NCI-H187 treated with DMSO at 0.1 percent for 48 hours (cell line): Measurements from ENCODE around the gene NPAS1.

Experiments
- DNase-seq: peaks from one replicate; lab custom pipeline; 2025; lab: John Stamatoyannopoulos, UW

The NPAS1 gene

GRCh38 chr19:47020992-47021496 is 1.4 kb downstream of the NPAS1 start:
- no peak for DNase-seq

DNA sequence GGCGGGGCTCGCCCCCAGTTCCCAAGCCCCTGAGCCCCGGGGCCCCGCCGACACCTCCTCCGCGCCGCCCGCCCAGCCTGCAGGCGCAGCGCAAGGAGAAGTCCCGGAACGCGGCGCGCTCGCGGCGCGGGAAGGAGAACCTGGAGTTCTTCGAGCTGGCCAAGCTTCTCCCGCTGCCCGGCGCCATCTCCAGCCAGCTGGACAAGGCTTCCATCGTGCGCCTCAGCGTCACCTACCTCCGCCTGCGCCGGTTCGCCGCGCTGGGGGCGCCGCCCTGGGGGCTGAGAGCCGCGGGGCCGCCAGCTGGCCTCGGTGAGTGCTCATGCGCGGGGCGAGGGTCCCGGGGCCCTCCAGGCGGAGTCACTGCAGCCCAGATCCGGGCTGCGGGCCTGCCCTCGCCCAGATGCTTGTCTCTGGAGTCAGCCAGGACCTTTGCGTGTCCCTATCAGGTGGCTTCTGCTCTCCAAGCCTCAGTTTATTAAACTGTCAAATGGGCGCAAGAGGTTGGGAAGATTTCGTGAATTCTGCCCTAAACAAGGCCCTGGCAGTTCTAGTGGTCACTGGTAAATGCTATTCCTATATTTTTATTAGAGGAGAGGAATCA is 2.0 kb downstream of the NPAS1 start:
- DNase-seq = no peak

GRCh38 chr19:47022140-47022536 is 2.5 kb downstream of the NPAS1 start:
- DNase-seq = no peak

DNA sequence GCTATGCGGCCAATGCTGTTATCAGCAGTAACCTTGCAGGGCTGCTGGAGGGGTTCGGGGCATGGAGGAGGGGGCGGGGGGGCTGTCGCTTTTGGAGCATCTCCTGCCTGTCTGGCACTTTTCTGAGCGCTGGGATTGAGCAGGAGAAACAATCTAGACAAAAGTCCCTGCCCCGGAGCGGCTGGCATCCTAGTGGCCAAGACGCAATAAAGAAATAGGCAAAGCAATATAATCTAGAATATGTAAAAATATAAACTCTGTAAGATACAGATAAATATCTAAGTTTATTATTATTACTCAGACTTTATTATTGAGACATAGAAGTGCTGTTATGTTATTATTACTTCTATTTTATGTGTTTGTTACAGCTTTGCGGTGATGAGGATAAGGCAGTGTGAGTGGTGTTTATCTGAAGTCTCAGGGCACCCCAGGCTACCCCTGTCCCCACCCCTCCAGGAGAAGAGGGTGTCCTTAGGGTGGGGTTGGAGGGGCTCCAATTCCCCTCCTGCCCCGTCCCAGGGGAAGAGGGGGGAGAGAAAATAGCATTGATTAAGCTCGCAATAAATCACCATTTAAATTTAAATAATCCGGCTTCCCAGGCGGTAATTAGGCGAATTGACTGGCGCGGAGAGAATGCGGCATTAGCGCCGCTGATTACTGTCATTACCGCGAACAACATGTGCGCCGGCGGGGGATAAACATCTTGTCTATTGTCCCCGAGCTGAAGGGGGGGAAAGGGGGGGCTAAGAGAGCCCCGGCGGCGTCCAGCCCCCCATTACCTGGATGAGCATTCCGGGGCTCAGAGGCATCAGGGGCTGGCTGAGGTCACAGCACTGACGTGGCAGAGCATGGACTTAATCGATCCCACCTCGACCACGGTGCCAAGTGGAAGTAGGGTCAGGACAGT is 3.2 kb downstream of the NPAS1 start:
- no peak for DNase-seq

GRCh38 chr19:47023448-47023794 is 3.8 kb downstream of the NPAS1 start:
- no peak for DNase-seq

GRCh38 chr19:47024502-47024901 is 4.9 kb downstream of the NPAS1 start:
- no peak for DNase-seq

- no peak for DNase-seq
Measured at GRCh38 chr19:47026156-47026555, 6.5 kb downstream of the NPAS1 start.

GRCh38 chr19:47026889-47027288 is 7.3 kb downstream of the NPAS1 start:
- DNase-seq = no peak

- no peak for DNase-seq
Measured at GRCh38 chr19:47027586-47028088, 8.0 kb downstream of the NPAS1 start.

DNA sequence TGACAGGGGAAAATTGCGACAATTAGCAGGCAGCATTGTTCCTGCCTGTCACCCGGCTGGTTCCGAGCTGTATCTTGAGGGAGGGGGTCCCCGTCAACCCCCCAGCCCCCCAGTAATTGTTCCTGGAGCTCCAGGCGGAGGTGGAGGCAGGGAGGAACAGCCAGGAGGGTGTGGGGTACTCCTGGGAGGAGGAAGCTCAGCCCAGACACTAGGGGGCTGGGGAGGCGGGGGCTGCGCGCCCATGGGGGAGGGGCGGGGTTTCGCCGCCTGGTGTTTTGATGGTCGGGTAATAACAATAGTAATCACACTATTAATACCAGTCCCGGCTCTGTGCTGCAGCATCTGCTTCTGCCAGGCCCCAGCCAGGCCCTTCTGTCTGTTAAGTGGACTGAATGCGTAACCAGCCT is 8.6 kb downstream of the NPAS1 start:
- DNase-seq = no peak

- no peak for DNase-seq
Measured at GRCh38 chr19:47032171-47032811, 12.7 kb downstream of the NPAS1 start.

DNA sequence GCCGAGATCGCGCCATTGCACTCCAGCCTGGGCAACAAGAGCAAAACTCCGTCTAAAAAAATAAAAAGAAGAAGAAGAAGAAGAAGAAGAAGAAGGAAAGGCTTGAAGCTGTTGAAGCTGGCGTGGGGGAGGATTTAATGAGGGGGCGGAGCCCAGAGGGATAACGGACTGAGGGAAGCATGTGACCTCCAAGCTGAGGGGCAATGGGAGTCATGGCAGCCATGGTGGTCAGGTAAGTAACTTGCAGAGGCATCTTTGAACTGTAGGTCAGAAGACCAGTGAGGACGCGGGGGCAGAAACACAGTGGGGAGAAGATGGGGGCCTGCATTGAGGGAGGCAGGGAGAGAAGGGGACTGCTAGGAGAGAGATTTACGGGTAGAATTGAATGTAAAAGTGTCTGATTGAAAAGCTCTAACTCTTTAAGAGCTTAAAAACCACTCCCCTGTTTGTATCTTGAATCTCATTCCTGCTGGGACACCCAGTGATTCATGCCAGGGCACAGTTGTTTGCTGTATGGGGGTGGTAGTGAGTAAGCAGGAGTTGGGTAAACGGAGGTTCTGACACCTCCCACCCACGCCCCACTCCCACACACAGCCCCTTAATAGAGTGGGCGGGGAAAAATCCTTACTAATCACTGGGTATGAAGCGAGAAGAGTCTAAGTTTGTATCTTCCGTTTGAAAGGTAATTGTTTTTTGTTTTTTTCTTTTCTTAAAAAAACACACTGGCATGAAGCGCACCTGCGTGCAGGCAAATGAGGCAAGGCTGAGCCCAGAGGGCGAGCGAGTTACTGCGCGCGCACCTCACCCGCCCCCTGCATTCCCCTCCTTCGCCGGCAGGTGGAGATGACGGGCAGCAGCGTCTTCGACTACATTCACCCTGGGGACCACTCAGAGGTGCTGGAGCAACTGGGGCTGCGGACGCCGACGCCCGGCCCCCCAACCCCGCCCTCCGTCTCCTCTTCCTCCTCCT is 15.8 kb downstream of the NPAS1 start:
- peak; percentile 49 for DNase-seq

DNA sequence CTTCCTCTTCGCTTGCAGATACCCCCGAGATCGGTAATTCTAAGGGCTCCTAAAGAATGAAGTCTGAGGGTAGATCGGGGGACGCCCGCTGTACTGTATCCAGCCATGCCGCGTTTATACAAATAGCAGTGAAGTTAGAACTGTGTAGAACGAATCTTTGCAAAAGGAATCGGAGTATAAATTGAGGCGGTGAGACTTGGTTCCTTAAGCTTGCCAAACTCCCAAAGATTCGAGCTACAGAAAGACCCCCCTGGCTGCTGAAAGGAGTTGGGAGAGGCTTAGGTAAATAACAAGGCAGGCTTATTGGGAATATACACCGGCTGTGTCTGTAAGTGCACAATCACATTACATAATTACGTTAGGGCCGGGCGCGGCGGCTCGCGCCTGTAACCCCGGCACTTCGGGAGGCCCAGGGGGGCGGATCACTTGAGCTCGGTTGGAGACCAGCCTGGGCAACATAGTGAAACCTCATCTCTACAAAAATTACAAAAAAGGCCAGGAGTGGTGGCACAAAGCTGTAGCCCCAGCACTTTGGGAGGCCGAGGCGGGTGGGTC is 16.5 kb downstream of the NPAS1 start:
- no peak for DNase-seq

- DNase-seq = no peak
Measured at GRCh38 chr19:47037766-47038165, 18.1 kb downstream of the NPAS1 start.

DNA sequence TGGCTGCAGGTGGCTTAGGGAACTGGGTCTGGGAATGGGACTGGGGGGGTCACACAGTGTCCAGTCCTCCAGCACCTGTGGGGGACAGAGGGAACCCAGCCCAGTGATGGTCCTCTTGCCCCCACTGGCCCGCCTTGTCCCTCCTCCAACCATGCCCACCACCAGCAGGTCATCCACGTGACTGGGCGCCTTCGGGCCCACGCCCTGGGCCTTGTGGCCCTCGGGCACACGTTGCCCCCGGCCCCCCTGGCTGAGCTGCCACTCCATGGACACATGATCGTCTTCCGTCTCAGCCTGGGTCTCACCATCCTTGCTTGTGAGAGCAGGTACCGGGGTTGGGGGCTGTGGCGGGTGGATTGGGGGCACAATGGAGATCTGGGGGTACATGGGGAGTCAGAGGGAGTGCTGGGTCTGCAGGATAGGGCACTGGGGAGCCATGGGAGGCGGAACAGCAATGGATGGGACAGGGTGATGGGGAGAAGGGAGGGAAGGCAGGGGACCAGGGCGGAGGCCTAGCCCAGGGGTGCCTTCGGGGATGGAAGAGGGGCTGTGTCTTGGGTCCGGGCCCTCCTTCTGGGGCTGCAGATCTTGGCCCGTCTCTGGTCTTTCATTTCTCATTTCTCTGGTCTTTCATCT is 19.7 kb downstream of the NPAS1 start:
- DNase-seq = no peak

DNA sequence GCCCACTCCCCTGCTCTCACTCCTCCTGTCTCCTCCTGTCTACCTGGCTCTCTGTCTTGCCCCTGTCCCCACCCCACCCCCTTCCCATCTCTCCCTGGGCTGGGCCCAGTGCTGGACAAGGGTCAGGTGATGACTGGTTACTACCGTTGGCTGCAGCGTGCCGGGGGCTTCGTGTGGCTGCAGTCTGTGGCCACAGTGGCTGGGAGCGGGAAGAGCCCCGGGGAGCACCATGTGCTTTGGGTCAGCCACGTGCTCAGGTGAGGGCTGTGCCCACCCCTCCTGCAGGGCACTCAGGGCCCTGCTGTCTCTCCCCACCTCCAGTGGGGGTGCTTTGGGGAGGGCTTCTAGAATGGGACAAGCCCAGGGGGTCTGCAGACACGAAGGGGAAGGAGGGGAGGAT is 21.2 kb downstream of the NPAS1 start:
- no peak for DNase-seq

- DNase-seq = no peak
Measured at GRCh38 chr19:47044946-47045866, 25.6 kb downstream of the NPAS1 start.

DNA sequence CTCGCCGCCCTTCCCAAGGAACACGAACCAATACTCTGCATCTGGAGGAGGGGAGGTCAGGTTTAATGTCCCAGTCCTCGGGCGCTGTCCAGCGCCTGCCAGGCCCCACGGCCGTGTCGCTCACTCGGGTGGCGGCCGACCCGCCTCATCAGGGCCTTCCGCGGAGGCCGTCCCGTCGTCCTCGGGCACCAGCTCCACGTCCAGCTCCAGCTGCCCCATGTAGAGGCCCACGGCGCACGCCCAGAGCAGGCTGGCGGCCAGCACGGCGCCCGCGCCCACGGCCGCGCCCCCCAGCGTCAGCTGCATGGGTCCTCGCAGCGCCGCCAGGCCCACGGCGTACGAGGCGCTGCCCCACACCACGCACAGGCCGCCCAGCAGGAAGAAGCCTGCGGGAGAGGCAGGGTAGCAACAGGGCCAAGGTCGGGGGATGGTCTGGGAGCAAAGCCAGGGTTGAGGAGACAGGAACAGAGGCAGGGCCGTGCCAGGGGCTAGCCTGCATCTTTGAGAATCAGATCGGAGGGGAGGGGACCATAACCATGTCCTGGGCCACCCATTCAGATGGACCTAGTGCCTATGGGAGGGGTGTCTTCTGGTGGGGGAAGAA is 26.3 kb downstream of the NPAS1 start:
- no peak for DNase-seq

GRCh38 chr19:47047272-47047762 is 27.7 kb downstream of the NPAS1 start:
- DNase-seq = no peak
